Measurements from ENCODE around the gene ATP2A3.

DNA sequence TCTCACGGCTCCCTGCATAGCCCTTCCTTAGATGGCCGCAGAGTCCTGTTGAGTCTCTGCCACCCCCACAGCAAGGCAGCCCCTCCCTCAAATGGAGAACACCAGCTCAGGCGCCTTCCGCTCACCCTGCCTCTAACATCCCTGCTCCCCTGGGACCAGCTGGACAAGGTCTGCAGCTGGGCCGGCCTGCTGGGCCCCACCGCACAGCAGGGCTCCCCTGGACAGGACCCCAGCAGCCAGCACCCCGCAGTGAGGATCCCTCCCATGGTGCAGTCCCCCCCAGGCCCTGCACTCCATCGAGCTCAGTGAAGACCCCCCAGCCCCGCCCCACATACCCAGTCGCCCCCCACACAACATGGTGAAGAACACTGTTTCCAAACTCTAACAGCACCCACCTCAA lies 10.2 kb downstream of the ATP2A3 start:
- TF ChIP-seq, protein P1, sequence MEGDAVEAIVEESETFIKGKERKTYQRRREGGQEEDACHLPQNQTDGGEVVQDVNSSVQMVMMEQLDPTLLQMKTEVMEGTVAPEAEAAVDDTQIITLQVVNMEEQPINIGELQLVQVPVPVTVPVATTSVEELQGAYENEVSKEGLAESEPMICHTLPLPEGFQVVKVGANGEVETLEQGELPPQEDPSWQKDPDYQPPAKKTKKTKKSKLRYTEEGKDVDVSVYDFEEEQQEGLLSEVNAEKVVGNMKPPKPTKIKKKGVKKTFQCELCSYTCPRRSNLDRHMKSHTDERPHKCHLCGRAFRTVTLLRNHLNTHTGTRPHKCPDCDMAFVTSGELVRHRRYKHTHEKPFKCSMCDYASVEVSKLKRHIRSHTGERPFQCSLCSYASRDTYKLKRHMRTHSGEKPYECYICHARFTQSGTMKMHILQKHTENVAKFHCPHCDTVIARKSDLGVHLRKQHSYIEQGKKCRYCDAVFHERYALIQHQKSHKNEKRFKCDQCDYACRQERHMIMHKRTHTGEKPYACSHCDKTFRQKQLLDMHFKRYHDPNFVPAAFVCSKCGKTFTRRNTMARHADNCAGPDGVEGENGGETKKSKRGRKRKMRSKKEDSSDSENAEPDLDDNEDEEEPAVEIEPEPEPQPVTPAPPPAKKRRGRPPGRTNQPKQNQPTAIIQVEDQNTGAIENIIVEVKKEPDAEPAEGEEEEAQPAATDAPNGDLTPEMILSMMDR (conservative IDR thresholded peaks at IDR 0.05; ENCODE audit: low read depth, low read length): no peak
- TF ChIP-seq EZH2 (IDR thresholded peaks at IDR 0.05; ENCODE audit: low read length, unreplicated experiment) (no peak), EZH2phosphoT487 (IDR thresholded peaks at IDR 0.05; ENCODE audit: borderline replicate concordance, low read length) (no peak)
